ENCODE data around the gene RTN4R.
"Not testable (repeated sequence)": the region's sequence is repeated elsewhere in the genome, so short reads cannot be mapped to it uniquely, and the experiment has no call there.

DNA sequence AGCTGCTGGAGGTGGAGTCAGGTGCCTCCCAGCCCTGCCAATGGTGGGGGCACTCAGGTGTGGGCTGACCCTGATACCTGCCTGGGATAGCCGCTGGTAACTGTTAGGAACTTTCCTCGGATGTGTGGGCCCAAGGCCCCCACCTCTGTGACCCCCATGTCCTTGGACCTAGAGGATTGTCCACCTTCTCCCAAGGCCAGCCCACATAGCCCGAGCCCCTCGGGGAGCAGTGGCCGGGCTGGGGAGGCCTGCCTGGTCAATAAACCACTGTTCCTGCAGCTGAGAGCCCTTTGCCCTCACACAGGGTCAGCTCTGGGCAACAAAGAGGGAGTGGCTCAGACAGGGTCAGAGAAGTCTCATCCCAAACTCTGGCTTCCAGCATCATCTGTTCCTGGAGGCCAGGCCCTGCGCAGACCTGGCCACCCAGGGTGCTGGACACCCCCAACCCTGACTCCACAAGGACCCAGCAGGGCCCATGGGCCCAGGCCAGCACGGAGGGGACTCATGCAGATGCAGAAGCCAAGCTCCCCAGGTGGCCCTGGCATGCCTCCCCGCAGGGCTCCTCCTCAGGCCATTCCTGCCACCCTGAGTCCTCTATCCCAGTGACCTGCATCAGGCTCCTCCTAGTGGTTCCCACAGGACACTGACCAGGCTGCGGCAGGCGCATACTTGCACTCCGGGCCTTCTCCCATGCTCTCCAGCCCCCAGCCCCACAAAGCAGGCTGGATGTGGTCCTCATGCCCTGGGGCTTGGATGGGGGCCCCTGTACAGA, 45.4 kb upstream of the RTN4R start:
- not testable (repeated sequence) for TF ChIP-seq EZH2 (IDR thresholded peaks at IDR 0.05; ENCODE audit: borderline replicate concordance, low read depth, low read length, severe bottlenecking)
- TF ChIP-seq, protein P1, sequence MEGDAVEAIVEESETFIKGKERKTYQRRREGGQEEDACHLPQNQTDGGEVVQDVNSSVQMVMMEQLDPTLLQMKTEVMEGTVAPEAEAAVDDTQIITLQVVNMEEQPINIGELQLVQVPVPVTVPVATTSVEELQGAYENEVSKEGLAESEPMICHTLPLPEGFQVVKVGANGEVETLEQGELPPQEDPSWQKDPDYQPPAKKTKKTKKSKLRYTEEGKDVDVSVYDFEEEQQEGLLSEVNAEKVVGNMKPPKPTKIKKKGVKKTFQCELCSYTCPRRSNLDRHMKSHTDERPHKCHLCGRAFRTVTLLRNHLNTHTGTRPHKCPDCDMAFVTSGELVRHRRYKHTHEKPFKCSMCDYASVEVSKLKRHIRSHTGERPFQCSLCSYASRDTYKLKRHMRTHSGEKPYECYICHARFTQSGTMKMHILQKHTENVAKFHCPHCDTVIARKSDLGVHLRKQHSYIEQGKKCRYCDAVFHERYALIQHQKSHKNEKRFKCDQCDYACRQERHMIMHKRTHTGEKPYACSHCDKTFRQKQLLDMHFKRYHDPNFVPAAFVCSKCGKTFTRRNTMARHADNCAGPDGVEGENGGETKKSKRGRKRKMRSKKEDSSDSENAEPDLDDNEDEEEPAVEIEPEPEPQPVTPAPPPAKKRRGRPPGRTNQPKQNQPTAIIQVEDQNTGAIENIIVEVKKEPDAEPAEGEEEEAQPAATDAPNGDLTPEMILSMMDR (IDR thresholded peaks at IDR 0.05; ENCODE audit: borderline replicate concordance, extremely low read depth, low read length, poor library complexity, severe bottlenecking): not testable (repeated sequence)

Data from DND-41 (cell line).